ENCODE measurements around the gene SELENOH.

SELENOH gene

DNA sequence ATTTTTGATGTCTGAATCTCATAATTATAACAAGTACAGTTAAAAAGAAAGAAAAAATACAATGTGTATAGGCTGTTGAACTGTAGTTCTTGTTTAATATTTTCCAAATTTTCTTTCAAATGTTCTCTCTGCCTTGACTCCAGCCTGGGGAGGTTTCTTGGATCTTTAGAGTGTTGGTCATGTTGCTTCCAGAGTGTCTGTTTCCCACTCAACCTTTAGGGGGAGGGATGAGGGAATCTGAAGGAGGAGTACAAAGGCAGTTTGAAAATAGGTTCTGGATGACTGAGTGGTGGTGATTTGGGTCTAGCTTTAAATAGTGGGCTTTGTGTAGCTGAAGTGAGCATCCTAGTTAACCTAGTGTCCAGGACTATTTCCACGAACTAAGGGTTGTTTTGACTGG, 22.3 kb downstream of the SELENOH start:
- H3K4me1 Mint-ChIP-seq (ENCODE audit: low read depth), result peaks cover 26% of the 10 kb centered on the region
- no peak overlapping the region for H3K27ac Mint-ChIP-seq
- peaks cover 5% of the 10 kb centered on the region for H3K36me3 Mint-ChIP-seq
- H3K27me3 Mint-ChIP-seq, result no peaks in the 10 kb centered on the region
- H3K4me3 Mint-ChIP-seq, result no peak overlapping the region
- no peaks in the 10 kb centered on the region for H3K9me3 Mint-ChIP-seq (ENCODE audit: low read depth)

DNA sequence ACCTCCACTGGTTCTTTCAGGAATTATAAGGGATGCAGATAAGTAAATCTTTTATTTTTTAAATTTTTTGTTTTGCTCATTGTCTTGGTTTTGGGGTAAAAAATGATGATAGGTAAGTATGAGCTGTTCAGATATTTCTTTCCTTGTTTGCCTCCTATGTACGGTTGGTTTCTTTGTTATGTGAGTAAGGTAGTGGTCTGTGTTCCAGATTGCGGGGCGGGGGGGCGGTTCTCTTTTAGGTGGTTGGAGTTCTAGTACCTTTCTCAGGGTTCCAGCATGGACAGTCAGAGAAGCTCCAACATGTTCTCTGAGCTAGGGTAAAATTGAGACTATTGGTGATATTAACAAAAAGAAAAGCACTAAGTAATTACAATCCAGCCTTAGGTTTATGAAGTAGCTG, 22.7 kb downstream of the SELENOH start:
- no peak overlapping the region for H3K27ac Mint-ChIP-seq
- no peaks in the 10 kb centered on the region for H3K9me3 Mint-ChIP-seq (ENCODE audit: low read depth)
- H3K36me3 Mint-ChIP-seq, result peaks cover 5% of the 10 kb centered on the region
- H3K27me3 Mint-ChIP-seq, result no peaks in the 10 kb centered on the region
- peaks cover 26% of the 10 kb centered on the region for H3K4me1 Mint-ChIP-seq (ENCODE audit: low read depth)
- no peak overlapping the region for H3K4me3 Mint-ChIP-seq

DNA sequence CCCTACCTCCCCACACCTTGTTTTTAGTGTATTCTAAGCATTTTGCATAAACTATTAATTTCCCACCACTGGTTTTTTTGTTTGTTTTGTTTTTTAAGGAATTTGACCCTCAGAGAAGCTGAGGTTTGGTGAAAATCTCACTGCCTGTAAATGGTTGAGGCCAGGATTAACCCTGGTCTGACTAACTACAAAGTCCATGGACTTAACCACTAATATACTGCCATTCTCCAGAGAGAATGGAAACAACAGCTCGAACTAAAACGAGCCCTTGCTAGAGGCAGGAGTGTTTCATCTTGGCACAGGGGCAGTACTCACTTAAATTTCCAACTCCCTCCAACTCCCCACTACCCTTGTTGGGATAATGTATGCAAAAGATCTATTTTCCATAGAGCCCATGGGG, 23.3 kb downstream of the SELENOH start:
- no peaks in the 10 kb centered on the region for H3K9me3 Mint-ChIP-seq (ENCODE audit: low read depth)
- H3K27me3 Mint-ChIP-seq, result no peaks in the 10 kb centered on the region
- peaks cover 26% of the 10 kb centered on the region for H3K4me1 Mint-ChIP-seq (ENCODE audit: low read depth)
- peaks cover 5% of the 10 kb centered on the region for H3K36me3 Mint-ChIP-seq
- no peak overlapping the region for H3K4me3 Mint-ChIP-seq
- H3K27ac Mint-ChIP-seq, result no peak overlapping the region

DNA sequence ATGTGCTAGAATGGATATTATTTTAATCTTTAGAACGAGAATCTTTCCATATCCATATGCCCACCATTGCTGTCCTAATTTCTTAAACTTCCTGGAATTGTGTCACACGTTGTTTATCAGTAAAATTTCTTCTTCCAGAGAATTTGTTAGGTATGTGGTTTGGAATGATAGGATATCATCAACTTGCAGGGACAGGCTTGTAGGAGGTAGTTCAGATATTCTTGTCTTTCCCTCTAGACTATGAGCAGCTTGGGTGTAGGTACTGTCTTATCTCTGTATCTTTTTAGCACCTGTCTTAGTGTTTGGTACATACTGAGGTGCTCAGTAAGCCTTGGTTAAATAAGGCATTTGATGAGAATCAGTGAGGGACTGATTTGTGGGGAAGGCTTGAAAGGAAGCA, 23.7 kb downstream of the SELENOH start:
- Mint-ChIP-seq H3K9me3 (ENCODE audit: low read depth) (no peaks in the 10 kb centered on the region), H3K4me3 (no peak overlapping the region), H3K27me3 (no peaks in the 10 kb centered on the region), H3K36me3 (peaks cover 5% of the 10 kb centered on the region), H3K27ac (no peak overlapping the region), H3K4me1 (ENCODE audit: low read depth) (peaks cover 26% of the 10 kb centered on the region)

DNA sequence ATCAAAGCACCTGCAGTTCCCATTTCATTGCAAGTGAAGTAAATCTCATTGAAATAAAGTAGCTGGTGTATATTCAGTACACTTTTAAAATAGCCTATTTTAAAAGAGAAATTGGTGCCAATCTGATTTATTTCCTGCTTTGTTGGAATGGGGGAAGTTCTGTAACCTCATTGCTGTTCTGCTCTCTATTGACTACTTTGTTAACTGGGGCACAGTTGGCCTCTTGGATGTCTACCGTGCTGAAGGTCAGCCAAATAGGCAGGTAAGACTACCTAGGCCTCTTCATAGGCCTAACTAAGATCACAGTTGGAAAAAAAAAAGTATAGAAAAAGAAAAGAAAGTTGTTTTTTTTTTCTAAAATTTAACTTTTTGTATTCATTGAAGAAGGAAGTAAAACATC, 29.5 kb downstream of the SELENOH start:
- no peaks in the 10 kb centered on the region for H3K27me3 Mint-ChIP-seq
- H3K4me3 Mint-ChIP-seq, result no peak overlapping the region
- H3K9me3 Mint-ChIP-seq (ENCODE audit: low read depth), result no peaks in the 10 kb centered on the region
- H3K27ac Mint-ChIP-seq, result no peak overlapping the region
- peaks cover 11% of the 10 kb centered on the region for H3K36me3 Mint-ChIP-seq
- H3K4me1 Mint-ChIP-seq (ENCODE audit: low read depth), result peaks cover 8% of the 10 kb centered on the region

DNA sequence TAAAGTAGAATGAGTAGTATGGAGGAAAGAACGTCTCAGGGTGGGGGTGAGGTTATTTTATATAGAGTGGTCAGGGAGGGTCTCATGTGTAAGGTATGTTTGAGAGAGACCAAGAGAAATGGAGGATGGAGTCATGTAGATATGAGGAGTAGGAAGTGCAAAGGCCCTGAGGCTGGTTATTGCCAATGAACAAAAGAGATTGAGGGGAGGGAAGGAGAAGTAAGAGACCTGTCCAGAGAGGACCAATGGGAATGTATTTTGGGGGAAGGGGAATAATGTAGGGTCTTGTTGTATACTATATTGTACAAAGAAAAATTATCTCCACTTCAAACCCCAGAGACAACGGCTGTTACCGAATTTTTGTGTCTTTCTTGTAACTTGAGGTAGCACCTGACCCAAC, 30.1 kb downstream of the SELENOH start:
- no peaks in the 10 kb centered on the region for H3K9me3 Mint-ChIP-seq (ENCODE audit: low read depth)
- H3K4me1 Mint-ChIP-seq (ENCODE audit: low read depth), result peaks cover 11% of the 10 kb centered on the region
- H3K4me3 Mint-ChIP-seq, result no peak overlapping the region
- H3K36me3 Mint-ChIP-seq, result peaks cover 10% of the 10 kb centered on the region
- H3K27ac Mint-ChIP-seq, result no peak overlapping the region
- no peaks in the 10 kb centered on the region for H3K27me3 Mint-ChIP-seq

DNA sequence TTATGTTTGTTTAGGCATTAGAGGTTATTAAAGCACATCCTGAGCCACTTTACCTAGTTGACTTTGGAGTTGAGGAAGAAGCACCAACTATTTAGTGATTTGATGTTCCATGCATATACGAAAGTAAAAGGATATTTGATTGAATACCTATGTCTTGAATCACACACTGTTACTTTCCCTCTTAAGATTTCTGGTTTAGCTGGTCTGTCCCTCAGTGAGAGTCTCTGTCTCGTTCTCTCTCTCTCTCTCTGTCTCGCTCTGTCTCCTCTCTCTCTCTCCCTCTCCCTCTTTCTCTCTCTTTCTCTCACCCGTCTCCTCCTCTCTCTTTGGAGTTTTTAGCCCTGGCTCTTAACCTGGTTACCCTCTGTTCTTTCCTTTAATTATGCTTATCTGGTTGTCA, 31.3 kb downstream of the SELENOH start:
- Mint-ChIP-seq H3K27ac (no peak overlapping the region), H3K9me3 (ENCODE audit: low read depth) (no peaks in the 10 kb centered on the region), H3K36me3 (peaks cover 8% of the 10 kb centered on the region), H3K4me1 (ENCODE audit: low read depth) (peaks cover 13% of the 10 kb centered on the region), H3K27me3 (no peaks in the 10 kb centered on the region), H3K4me3 (no peak overlapping the region)

DNA sequence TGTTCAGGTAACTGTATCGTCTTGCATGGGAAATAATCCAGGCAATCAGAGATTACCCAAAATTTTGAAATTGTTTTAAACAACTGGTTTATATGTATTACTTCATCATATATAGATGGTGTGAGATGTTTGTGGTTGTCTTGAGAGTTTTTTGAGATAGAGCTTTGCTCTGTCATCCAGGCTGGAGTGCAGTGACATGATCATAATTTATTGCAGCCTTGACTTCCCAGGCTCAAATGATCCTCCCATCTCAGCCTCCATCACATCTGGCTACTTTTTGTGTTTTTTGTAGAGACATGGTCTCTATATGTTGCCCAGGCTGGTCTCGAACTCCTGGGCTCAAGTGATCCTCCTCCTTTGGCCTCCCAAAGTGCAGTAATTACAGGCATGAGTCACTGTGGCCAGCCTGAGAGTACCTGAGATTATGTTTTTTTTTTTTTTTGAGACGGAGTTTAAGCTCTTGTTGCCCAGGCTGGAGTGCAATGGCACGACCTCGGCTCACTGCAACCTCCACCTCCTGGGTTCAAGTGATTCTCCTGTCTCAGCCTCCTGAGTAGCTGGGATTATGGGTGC, 31.8 kb downstream of the SELENOH start:
- H3K27ac Mint-ChIP-seq, result no peak overlapping the region
- H3K4me1 Mint-ChIP-seq (ENCODE audit: low read depth), result peaks cover 15% of the 10 kb centered on the region
- H3K4me3 Mint-ChIP-seq, result no peak overlapping the region
- H3K9me3 Mint-ChIP-seq (ENCODE audit: low read depth), result no peaks in the 10 kb centered on the region
- no peaks in the 10 kb centered on the region for H3K27me3 Mint-ChIP-seq
- peaks cover 8% of the 10 kb centered on the region for H3K36me3 Mint-ChIP-seq

DNA sequence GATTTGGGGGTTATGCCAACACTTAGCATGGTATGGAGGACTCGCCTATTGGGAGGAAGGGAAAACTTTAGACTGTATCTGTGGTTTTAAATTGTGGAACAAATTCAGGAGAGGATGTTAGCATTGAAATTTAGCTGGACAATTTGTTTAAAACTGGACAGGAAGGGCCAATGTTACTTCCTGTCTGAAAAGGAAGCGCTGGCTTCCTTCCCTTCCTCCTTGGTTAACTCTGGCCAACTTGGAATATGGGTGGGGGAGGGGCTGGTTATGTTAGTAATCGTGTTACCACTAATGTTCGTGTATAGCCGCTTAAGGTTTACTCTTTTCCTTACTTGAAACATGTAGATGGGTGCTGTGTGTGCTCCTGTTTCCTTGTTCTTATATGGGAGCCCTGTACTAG, 34.2 kb downstream of the SELENOH start:
- H3K4me3 Mint-ChIP-seq, result no peak overlapping the region
- peaks cover 8% of the 10 kb centered on the region for H3K36me3 Mint-ChIP-seq
- H3K4me1 Mint-ChIP-seq (ENCODE audit: low read depth), result peaks cover 30% of the 10 kb centered on the region
- H3K27me3 Mint-ChIP-seq, result no peaks in the 10 kb centered on the region
- no peaks in the 10 kb centered on the region for H3K9me3 Mint-ChIP-seq (ENCODE audit: low read depth)
- no peak overlapping the region for H3K27ac Mint-ChIP-seq

DNA sequence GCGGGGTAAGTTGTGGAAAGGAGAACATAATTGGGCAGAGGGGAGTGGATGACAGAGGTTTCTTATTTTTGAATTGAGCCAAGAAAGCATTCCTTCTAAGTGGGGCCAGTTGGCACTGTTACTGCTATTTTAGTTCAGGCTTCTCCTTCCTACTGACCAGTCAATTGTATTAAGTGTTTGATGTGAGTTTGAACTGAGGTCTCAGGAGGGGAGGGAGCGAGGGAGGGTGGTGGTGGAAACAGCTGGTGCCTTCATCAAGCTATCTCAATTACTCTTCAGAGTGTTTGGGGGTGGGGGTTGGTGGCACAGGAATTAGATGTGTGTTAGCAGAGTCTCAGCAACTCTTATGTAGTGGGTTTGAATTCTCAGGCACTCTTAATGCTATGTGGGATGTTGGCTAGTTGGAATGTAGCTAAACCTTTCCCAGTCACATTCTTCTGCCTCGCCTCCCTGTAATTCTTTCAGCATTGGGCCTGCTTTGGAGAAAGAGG, 34.8 kb downstream of the SELENOH start:
- no peaks in the 10 kb centered on the region for H3K9me3 Mint-ChIP-seq (ENCODE audit: low read depth)
- H3K27me3 Mint-ChIP-seq, result no peaks in the 10 kb centered on the region
- no peak overlapping the region for H3K4me3 Mint-ChIP-seq
- H3K36me3 Mint-ChIP-seq, result peaks cover 8% of the 10 kb centered on the region
- H3K27ac Mint-ChIP-seq, result no peak overlapping the region
- peaks cover 36% of the 10 kb centered on the region for H3K4me1 Mint-ChIP-seq (ENCODE audit: low read depth)

DNA sequence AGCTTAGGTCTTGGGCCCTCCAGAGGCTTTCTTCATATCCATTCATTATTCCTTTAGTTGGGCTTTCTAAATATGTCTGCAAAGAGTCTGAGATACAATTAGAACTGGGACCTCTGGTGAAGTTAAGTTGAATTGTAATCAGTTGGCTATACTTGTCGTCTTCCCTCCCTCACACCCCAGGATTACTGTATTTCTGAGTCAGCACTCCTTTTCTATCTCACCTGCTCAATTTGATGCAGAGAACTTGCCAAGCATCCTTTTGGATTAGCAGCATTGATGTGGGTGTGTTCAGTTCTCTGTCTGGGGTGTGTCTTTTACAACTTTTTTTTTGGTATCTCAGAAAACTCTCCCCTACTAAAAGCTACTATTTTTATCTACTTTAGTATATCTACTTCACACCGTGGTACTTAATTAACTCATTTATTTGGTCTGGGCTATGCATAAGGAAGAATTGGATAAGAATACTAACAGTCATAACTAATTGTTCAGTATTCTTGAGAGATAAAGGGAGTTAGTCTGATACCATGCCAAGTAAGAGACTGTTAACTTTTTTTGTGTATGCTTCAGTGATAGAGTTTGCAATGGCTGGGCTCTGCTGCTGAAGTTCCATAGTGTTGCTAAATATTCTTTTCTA, 35.4 kb downstream of the SELENOH start:
- no peaks in the 10 kb centered on the region for H3K27me3 Mint-ChIP-seq
- peaks cover 40% of the 10 kb centered on the region for H3K4me1 Mint-ChIP-seq (ENCODE audit: low read depth)
- no peak overlapping the region for H3K4me3 Mint-ChIP-seq
- H3K27ac Mint-ChIP-seq, result no peak overlapping the region
- no peaks in the 10 kb centered on the region for H3K9me3 Mint-ChIP-seq (ENCODE audit: low read depth)
- peaks cover 8% of the 10 kb centered on the region for H3K36me3 Mint-ChIP-seq

DNA sequence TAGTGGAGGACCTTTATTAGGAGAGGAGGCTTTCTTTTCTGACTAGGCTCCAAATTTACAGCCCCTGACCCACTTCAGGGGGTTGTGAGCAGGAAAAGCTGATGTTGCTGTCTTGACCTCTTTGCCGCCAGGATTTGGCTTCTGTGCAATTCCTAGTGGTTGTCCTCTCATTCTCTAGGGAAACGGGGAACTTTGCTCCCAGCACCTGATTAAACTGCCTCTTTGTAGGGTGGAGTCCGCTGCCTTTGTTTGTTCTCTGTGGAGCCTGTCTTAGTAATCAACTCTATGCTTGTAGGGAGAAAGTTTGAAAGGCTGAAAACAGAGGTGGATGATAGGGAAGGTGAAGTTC, 36.7 kb downstream of the SELENOH start:
- Mint-ChIP-seq H3K4me3 (no peak overlapping the region), H3K27ac (no peak overlapping the region)

DNA sequence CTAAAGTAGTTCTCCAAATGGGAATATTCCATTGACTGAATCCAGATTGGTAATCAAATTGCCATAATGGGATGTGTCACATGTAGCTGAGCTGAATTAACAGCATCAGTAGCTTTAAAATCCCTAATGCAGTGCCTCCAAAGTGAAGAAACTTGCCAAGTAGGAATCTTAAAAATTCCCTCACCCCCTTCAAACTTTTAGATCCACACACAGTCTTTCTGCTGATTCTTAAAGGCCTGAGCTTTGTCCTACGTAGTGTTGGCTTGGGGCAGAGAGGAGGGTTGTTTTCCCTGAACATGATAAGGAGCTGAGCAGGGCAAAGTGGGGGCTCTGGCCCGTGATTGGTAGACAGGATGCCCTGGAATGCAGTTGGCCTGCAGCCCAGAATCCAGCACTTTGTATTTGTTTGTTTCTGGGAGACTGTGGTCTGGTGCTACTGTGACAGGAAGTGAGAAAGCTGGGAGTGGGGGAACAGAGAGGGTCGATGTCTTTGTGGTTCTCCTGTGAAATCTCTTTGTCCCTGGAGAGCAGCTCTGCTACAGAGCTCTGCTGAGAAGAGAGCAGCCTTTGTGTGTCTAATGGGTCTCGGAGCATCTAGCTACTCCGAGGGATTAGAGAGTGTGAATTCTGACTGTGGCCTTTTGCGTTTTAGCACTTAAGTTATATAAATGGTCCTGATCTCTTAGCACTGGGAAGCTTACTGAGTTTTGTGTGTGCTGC, 37.2 kb downstream of the SELENOH start:
- no peak overlapping the region for H3K27ac Mint-ChIP-seq
- H3K4me1 Mint-ChIP-seq (ENCODE audit: low read depth), result peaks cover 51% of the 10 kb centered on the region
- H3K4me3 Mint-ChIP-seq, result no peak overlapping the region
- no peaks in the 10 kb centered on the region for H3K27me3 Mint-ChIP-seq
- peaks cover 8% of the 10 kb centered on the region for H3K36me3 Mint-ChIP-seq
- H3K9me3 Mint-ChIP-seq (ENCODE audit: low read depth), result no peaks in the 10 kb centered on the region

More for the DNA sequence above, 36.7 kb downstream of the SELENOH start:
- peaks cover 8% of the 10 kb centered on the region for H3K36me3 Mint-ChIP-seq
- peaks cover 51% of the 10 kb centered on the region for H3K4me1 Mint-ChIP-seq (ENCODE audit: low read depth)
- no peaks in the 10 kb centered on the region for H3K9me3 Mint-ChIP-seq (ENCODE audit: low read depth)
- H3K27me3 Mint-ChIP-seq, result no peaks in the 10 kb centered on the region

DNA sequence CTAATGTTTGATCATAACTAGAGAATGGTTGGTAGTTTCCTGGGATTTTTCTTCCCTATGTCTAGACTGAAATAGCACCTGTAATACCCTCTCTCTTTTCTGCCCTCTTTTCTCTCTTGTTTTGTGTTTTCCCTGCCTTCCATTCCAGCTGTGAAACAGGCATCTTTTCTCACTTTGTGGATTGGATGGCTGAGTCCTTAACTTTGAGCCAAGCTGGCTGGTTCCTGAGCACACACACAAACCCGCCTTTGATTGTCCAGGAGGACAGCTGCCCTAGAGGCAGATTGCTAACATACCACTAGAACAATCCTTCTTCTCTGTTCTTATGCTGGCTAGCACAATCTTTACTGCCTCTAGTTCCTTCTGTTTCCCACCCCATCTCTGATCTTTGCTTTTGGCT, 38.0 kb downstream of the SELENOH start:
- H3K27ac Mint-ChIP-seq, result no peak overlapping the region
- H3K4me1 Mint-ChIP-seq (ENCODE audit: low read depth), result peaks cover 51% of the 10 kb centered on the region
- peaks cover 6% of the 10 kb centered on the region for H3K36me3 Mint-ChIP-seq
- H3K4me3 Mint-ChIP-seq, result no peak overlapping the region
- no peaks in the 10 kb centered on the region for H3K9me3 Mint-ChIP-seq (ENCODE audit: low read depth)
- H3K27me3 Mint-ChIP-seq, result no peaks in the 10 kb centered on the region

DNA sequence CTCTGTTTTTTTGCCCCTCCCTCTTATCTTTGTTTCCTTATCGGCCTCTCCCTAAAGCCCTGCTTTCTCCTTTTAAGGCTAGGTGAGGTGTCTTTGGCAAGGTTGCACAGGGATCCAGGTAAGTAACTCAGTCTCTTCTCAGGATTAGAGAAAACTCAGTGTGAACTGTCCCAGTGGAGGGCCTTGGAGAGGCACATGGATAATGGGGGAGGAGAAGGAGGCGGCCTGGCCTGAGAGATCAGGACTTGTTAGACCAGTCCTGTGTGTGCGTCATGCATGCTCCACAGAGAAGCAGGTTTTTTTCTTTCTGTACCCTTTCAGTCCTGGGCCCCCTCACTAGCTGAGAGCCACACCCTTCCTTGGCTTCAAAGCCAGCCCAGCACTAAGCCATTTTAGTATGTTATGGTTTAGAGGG, 40.2 kb downstream of the SELENOH start:
- no peak overlapping the region for H3K27ac Mint-ChIP-seq

More for the DNA sequence above, 40.2 kb downstream of the SELENOH start:
- H3K4me3 Mint-ChIP-seq, result no peak overlapping the region
- peaks cover 7% of the 10 kb centered on the region for H3K36me3 Mint-ChIP-seq
- H3K4me1 Mint-ChIP-seq (ENCODE audit: low read depth), result peaks cover 42% of the 10 kb centered on the region
- H3K9me3 Mint-ChIP-seq (ENCODE audit: low read depth), result no peaks in the 10 kb centered on the region
- H3K27me3 Mint-ChIP-seq, result no peaks in the 10 kb centered on the region

Measured in activated naive CD8-positive, alpha-beta T cell (primary cell).